Skeletal muscle satellite cell (primary cell): ENCODE results near the gene DUT.
"Not testable (repeated sequence)": the region's sequence is repeated elsewhere in the genome, so short reads cannot be mapped to it uniquely, and the experiment has no call there.

Experiments
- H3K27me3 ChIP-seq: 2 replicates; pipeline ENCODE4 v1.7.0; 2013; ENCODE audit warnings: low read length; ENCODE audit not compliant: control insufficient read depth, insufficient read depth
- H3K36me3 ChIP-seq: 2 replicates; pipeline ENCODE4 v1.7.0; 2013; ENCODE audit warnings: mild to moderate bottlenecking, control low read depth, low read length; ENCODE audit not compliant: insufficient read depth
- H3K4me1 ChIP-seq: 2 replicates; pipeline ENCODE4 v1.7.0; 2013; ENCODE audit warnings: low read length; ENCODE audit not compliant: control insufficient read depth, insufficient read depth
- H3K4me2 ChIP-seq: 2 replicates; pipeline ENCODE4 v1.7.0; 2013; ENCODE audit warnings: mild to moderate bottlenecking, low read length
- H3K4me3 ChIP-seq: 2 replicates; pipeline ENCODE4 v1.7.0; 2013; ENCODE audit warnings: low read length
- H3K9ac ChIP-seq: 2 replicates; pipeline ENCODE4 v1.7.0; 2013; ENCODE audit warnings: mild to moderate bottlenecking, low read depth, low read length, moderate library complexity
- H3K9me3 ChIP-seq: replicated peaks from 2 replicates; pipeline ENCODE4 v1.7.0; 2013; ENCODE audit warnings: mild to moderate bottlenecking, control low read depth, low read length

DUT gene

DNA sequence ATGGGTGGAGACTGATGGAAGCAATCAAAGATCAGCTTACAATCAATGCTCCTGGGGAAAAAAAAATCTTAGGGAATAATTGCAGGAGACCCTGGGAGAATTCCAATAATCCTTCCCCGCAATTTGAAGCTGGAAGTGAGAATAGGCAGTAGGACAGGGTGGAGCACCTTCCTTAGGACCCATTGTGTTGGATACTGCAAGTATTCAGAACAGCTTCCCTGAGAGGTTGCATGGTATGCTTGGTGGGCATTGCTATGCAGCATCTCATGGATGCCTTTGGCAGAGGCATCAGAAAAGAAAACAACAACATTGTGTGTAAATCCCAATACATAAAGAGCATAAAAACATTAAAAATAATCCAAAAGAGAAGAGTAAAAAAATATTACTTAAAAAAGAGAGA is 24.6 kb upstream of the DUT start:
- H3K4me1 ChIP-seq = no peaks in the 10 kb centered on the region
- no peaks in the 10 kb centered on the region for H3K9me3 ChIP-seq
- no peaks in the 10 kb centered on the region for H3K36me3 ChIP-seq
- no peak overlapping the region for H3K4me2 ChIP-seq
- no peak overlapping the region for H3K9ac ChIP-seq
- H3K27me3 ChIP-seq = no peaks in the 10 kb centered on the region
- no peak overlapping the region for H3K4me3 ChIP-seq

DNA sequence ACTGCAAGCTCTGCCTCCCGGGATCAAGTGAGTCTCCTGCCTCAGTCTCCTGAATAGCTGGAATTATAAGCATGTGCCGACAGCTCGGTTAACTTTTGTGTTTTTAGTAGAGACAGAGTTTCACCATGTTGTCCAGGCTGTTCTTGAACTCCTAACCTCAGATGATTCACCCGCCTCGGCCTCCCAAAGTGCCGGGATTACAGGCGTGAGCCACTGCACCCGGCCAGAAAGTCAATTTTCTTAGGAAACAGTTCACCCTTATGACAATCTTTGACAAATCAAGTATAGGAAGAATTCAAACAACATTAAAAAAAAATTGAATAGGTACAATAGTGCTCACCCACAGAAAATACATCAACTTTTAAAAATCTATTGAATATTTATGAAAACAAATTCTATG is 23.6 kb upstream of the DUT start:
- no peaks in the 10 kb centered on the region for H3K4me1 ChIP-seq
- H3K4me2 ChIP-seq = no peak overlapping the region
- no peak overlapping the region for H3K9ac ChIP-seq
- no peaks in the 10 kb centered on the region for H3K36me3 ChIP-seq
- no peaks in the 10 kb centered on the region for H3K27me3 ChIP-seq
- no peak overlapping the region for H3K4me3 ChIP-seq
- H3K9me3 ChIP-seq = no peaks in the 10 kb centered on the region

DNA sequence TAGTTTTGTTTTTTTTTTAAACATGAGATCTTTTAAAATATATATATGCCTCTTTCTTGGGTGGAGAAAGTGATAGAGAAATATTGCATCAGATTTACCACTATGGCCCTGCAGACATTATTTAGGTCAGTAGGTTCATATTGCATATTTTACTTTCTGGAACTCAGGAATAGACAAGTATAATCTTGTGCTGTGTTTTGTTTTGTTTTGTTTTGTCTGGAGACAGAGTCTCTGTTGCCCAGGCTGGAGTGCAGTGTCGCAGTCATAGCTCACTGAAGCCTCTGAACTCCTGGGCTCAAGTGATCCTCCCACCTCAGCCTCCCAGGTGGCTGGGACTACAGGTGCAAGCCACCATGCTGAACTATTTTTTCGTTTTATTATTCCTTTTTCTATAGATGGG is 21.5 kb upstream of the DUT start:
- no peaks in the 10 kb centered on the region for H3K4me1 ChIP-seq
- no peaks in the 10 kb centered on the region for H3K9me3 ChIP-seq
- H3K4me2 ChIP-seq = no peak overlapping the region

DNA sequence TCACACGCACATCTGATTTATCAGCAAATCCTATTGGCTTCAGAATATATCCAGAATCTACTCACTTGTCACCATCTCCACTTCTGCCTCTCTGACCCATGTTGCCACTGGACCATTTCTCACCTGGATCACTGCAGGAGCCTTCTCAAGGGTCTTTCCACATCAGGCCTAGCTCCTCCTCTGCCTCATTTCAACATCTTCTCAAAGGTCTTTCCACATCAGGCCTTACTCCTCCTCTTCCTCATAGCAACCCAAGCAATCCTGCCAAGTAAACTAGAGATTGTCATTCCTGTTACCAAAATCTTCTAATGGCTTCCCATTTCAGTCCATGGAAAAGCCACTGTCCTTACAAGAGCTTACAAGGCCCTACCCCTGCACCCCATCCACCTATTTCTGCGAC is 18.0 kb upstream of the DUT start:
- Histone ChIP-seq H3K4me3 (no peak overlapping the region), H3K4me2 (no peak overlapping the region), H3K9ac (no peak overlapping the region), H3K27me3 (no peaks in the 10 kb centered on the region), H3K9me3 (no peaks in the 10 kb centered on the region), H3K36me3 (no peaks in the 10 kb centered on the region), H3K4me1 (no peaks in the 10 kb centered on the region)

More for the DNA sequence above, 21.5 kb upstream of the DUT start:
- H3K9ac ChIP-seq = no peak overlapping the region
- no peaks in the 10 kb centered on the region for H3K27me3 ChIP-seq
- H3K36me3 ChIP-seq = no peaks in the 10 kb centered on the region
- H3K4me3 ChIP-seq = no peak overlapping the region

DNA sequence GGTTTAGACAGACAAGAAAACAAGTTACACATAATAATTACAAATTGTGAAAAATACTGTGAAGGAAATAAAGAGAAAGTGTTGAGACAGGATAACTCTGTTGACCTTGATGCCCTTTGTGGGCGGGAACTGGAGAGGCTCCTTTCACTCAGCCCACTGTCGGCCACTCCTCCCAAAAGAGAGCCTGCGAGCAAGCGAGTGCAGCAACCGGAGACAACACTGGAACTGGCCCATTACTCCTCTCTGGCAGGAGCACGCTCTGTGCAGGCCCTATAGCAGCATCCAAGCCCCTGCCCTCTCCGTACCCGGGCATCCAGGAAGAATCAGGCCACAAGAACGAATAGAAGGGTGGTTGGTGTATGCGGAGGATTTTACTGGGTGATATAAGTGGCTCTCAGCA is 16.2 kb upstream of the DUT start:
- no peaks in the 10 kb centered on the region for H3K27me3 ChIP-seq

DNA sequence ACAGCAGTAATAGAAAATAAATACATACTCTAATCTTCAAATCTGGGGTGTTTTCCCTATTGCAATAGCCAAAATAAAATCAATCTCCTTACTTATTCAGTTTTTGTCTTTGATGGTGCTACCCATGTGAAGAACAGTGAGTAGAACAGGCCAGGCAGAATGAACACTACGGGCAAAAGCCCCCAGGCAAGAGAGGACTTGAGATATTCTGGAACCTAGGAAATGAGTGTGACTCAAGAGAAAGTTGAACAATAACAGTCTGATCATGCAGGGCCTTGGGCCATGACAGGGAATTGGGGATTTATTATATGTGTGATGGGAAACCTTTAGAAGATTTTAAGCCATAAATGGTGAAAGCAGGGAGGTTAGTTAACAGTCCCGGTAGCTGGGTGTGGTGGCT is 14.0 kb upstream of the DUT start:
- H3K4me1 ChIP-seq = no peaks in the 10 kb centered on the region
- H3K9me3 ChIP-seq = no peaks in the 10 kb centered on the region
- no peak overlapping the region for H3K4me2 ChIP-seq
- no peak overlapping the region for H3K4me3 ChIP-seq
- H3K27me3 ChIP-seq = no peaks in the 10 kb centered on the region
- no peaks in the 10 kb centered on the region for H3K36me3 ChIP-seq
- H3K9ac ChIP-seq = no peak overlapping the region

More for the DNA sequence above, 16.2 kb upstream of the DUT start:
- no peaks in the 10 kb centered on the region for H3K4me1 ChIP-seq
- no peak overlapping the region for H3K4me3 ChIP-seq
- no peaks in the 10 kb centered on the region for H3K9me3 ChIP-seq
- H3K36me3 ChIP-seq = no peaks in the 10 kb centered on the region
- H3K4me2 ChIP-seq = no peak overlapping the region
- H3K9ac ChIP-seq = no peak overlapping the region

DNA sequence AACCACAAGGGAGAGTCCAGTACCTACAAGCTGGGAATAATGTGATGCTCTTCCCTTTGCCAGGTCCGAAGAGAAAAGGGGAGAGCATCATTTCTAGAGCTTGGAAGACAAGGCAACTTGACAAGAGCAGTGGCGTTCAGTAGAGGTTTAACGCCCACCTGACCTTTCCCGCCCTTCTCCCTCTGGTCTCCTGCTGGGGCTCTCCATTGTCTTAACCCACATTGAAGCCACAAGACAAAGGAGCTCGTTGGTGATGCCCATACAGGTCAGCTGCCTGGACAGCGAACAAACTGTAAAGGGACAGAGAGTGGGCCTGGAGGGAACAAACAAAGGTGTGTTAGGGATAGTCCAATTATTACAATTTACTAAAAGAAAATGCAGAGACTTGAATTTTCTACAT is 13.1 kb upstream of the DUT start:
- H3K36me3 ChIP-seq = no peaks in the 10 kb centered on the region
- no peak overlapping the region for H3K4me2 ChIP-seq
- H3K27me3 ChIP-seq = no peaks in the 10 kb centered on the region
- H3K4me1 ChIP-seq = no peaks in the 10 kb centered on the region
- H3K9ac ChIP-seq = no peak overlapping the region
- H3K9me3 ChIP-seq = no peaks in the 10 kb centered on the region
- H3K4me3 ChIP-seq = no peak overlapping the region

DNA sequence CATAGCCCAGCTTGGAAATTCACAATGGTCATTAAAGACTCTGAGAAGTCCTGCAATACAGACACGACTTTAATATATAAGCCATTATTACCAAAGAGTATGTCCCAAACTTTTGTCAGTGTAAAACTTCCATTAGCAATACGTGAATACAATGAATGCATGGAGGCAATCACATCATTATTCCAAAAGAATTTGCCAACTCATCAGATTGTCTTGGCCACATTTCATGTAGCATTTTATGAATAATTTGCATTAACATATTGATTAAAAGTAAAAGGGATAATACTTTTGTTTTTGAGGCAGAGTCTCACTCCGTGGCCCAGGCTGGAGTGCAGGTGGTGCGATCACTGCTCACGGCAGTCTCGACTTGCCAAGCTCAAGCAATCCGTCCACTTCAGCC is 7.9 kb upstream of the DUT start:
- H3K4me3 ChIP-seq = no peak overlapping the region
- no peak overlapping the region for H3K4me2 ChIP-seq
- H3K27me3 ChIP-seq = no peaks in the 10 kb centered on the region
- no peaks in the 10 kb centered on the region for H3K4me1 ChIP-seq
- no peaks in the 10 kb centered on the region for H3K9me3 ChIP-seq
- H3K9ac ChIP-seq = no peak overlapping the region
- no peaks in the 10 kb centered on the region for H3K36me3 ChIP-seq

DNA sequence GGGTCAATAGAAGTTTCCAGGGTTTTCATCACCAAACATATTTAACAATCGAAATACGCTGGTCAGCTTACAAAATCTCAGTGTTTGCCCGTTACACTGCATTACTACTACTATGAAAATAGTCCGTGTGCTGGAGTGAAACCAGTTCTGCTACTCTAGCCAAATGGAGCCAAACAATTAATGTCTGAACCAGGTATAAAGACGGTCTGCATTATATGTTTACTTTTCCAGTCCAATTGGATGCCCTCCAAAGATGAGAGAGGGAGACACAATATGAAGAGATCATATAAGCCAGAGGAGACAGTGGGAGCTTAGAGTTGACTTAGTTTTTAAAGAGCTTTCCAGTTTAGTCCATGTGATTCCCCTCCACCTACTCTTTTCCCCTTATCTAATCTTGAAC is 6.3 kb upstream of the DUT start:
- no peak overlapping the region for H3K9ac ChIP-seq
- H3K4me2 ChIP-seq = no peak overlapping the region
- H3K9me3 ChIP-seq = no peaks in the 10 kb centered on the region
- no peaks in the 10 kb centered on the region for H3K36me3 ChIP-seq
- H3K4me1 ChIP-seq = peaks cover 2% of the 10 kb centered on the region
- no peak overlapping the region for H3K4me3 ChIP-seq
- H3K27me3 ChIP-seq = no peaks in the 10 kb centered on the region

DNA sequence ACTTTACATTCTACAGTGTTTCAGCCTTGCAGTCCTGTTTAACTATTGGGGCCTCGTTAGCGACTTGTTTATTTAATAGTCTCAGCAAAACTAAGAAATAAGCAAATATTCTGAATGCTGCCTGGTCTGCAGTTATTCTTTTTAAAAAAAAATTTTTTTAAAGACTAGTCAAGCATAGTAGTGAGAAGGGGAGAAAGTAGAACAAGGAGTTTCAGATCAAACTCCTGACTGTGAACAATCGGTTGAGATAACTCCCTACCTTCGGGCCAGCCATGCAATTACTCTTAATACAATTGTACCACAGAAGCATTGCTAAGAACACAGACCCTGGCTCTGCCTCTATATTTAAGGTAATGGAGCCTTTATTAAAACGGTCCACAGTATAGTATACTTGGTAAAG is 5.8 kb upstream of the DUT start:
- Histone ChIP-seq H3K4me3 (no peak overlapping the region), H3K4me1 (peaks cover 7% of the 10 kb centered on the region)

DNA sequence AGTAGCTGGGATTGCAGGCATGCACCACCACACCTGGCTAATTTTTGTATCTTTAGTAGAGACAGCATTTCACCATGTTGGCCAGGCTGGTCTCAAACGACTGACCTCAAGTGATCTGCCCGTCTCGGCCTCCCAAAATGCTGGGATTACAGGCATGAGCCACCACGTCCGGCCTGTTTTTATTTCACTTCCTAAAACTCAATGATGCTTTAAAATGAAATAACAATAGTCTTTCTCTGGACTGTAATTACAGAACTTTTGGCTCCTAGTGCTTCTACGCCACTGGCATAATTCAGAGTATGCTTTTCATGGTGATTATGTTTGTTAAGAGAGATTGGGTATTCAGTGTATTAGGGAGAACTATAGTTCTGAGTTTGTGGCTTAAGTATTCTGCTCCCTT is 5.0 kb upstream of the DUT start:
- H3K4me1 ChIP-seq, H3K4me3 ChIP-seq, H3K9ac ChIP-seq, H3K9me3 ChIP-seq, H3K4me2 ChIP-seq, H3K27me3 ChIP-seq, H3K36me3 ChIP-seq: not testable (repeated sequence)

More for the DNA sequence above, 5.8 kb upstream of the DUT start:
- H3K9me3 ChIP-seq = no peaks in the 10 kb centered on the region
- H3K27me3 ChIP-seq = no peaks in the 10 kb centered on the region
- H3K36me3 ChIP-seq = no peaks in the 10 kb centered on the region
- no peak overlapping the region for H3K9ac ChIP-seq
- no peak overlapping the region for H3K4me2 ChIP-seq

DNA sequence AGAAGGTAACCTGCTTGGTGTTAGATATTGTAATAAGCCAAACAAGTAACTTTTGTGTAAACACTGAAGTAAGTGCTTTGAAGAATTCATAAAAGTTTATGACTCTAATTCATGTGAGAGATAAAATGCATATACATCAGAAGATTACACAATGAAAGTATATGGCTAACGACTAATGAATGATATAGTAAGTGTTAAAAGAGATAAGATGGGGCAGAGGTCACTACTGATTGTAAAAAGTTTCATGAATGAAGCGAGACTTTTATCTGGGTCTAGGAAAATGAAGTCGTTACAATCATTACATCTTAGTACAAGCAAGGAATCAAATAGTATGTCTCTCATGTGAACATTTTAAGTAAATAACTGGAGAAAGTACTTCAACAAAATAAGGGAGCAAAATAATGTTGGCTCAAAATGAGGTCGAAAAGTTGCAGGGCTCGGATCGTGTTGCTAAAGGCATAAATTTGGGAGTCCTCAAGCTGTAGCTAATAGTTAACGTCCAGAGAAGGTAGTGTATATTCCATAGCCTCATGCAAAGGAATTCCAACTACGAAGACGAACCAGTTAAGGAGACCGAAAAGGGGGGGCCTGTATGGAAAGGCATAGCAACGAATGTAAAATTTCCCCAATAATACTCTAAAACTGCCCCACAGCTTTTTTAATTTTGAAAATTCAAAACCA is 984 bp upstream of the DUT start:
- H3K4me2 ChIP-seq = peak overlapping the region; percentile 97
- peak overlapping the region; percentile 98 for H3K9ac ChIP-seq
- no peaks in the 10 kb centered on the region for H3K9me3 ChIP-seq
- H3K36me3 ChIP-seq = peaks cover 7% of the 10 kb centered on the region
- H3K4me1 ChIP-seq = peaks cover 13% of the 10 kb centered on the region
- peak overlapping the region; percentile 99 for H3K4me3 ChIP-seq
- H3K27me3 ChIP-seq = no peaks in the 10 kb centered on the region
